Bronchial epithelial cell (primary cell): Measurements from ENCODE around the gene DERA. TPM values are rescaled to one million over a fixed set of nuclear protein-coding genes. Genes with fewer than 3 reads are reported as not detected.

Experiments used
- DNase-seq: peaks from one replicate; pipeline ENCODE4 v3.0.0-alpha.2; 2010; ENCODE audit warnings: low read depth
- FAIRE-seq: peaks from 2 replicates; lab custom pipeline; 2011; peaks lifted over from hg19 to GRCh38; lab: Jason Lieb, UNC
- H3K27me3 ChIP-seq: 2 replicates; pipeline ENCODE4 v1.5.1; 2011; ENCODE audit warnings: low read length; ENCODE audit not compliant: control insufficient read depth, insufficient read depth
- H3K36me3 ChIP-seq: 2 replicates; pipeline ENCODE4 v1.5.1; 2011; ENCODE audit warnings: low read length; ENCODE audit not compliant: control insufficient read depth, insufficient read depth
- H3K4me3 ChIP-seq: 2 replicates; pipeline ENCODE4 v1.5.1; 2011; ENCODE audit warnings: mild to moderate bottlenecking, low read depth, low read length, control low read depth
- total RNA-seq: library from RNA; depleted of rRNA; stranded (reverse); fragments of >200 nt; gene quantifications from 2 replicates; pipeline ENCODE4 v1.2.1, GENCODE V29; 2014
- TF ChIP-seq, protein P1 (sequence below): IDR thresholded peaks from 2 replicates; pipeline ENCODE4 v1.5.1; 2011; ENCODE audit warnings: mild to moderate bottlenecking, moderate library complexity, low read length, control low read depth, inconsistent platforms; ENCODE audit not compliant: insufficient read depth, severe bottlenecking

The DERA gene
- total RNA-seq, 1 donor from 2014 or later: 58.4 TPM

GRCh38 chr12:15932327-15932726, 21.2 kb downstream of the DERA start:
- DNase-seq (no peak), FAIRE-seq (no peak)
- Histone ChIP-seq H3K36me3 (no peaks in the 10 kb centered on the region), H3K27me3 (no peaks in the 10 kb centered on the region), H3K4me3 (no peak overlapping the region)
- TF ChIP-seq, protein P1, sequence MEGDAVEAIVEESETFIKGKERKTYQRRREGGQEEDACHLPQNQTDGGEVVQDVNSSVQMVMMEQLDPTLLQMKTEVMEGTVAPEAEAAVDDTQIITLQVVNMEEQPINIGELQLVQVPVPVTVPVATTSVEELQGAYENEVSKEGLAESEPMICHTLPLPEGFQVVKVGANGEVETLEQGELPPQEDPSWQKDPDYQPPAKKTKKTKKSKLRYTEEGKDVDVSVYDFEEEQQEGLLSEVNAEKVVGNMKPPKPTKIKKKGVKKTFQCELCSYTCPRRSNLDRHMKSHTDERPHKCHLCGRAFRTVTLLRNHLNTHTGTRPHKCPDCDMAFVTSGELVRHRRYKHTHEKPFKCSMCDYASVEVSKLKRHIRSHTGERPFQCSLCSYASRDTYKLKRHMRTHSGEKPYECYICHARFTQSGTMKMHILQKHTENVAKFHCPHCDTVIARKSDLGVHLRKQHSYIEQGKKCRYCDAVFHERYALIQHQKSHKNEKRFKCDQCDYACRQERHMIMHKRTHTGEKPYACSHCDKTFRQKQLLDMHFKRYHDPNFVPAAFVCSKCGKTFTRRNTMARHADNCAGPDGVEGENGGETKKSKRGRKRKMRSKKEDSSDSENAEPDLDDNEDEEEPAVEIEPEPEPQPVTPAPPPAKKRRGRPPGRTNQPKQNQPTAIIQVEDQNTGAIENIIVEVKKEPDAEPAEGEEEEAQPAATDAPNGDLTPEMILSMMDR: no peak

GRCh38 chr12:15932971-15933370, 21.8 kb downstream of the DERA start:
- no peak overlapping the region for H3K4me3 ChIP-seq
- TF ChIP-seq, protein P1: no peak
- FAIRE-seq (no peak), DNase-seq (no peak)
- H3K36me3 ChIP-seq: no peaks in the 10 kb centered on the region
- H3K27me3 ChIP-seq: no peaks in the 10 kb centered on the region

DNA sequence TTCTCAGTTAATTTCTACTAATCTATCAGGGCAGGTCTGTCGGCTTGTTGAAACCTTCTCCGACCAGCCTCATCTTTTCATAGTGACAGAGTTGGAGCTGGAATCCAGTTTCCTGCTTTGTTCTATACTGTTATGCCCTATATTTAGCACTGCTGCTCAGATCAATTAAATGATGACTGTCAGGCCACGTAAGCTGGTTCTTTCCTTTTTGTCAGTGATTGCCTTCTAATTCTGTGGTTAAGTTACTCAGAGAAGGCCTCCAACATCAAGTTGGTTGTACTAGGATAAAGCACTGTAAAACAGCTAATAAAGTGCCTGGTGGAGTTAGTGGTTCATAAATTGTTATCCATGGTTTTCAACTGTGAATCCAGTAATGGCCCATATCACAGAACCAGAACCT, 22.6 kb downstream of the DERA start:
- no peak for DNase-seq
- no peaks in the 10 kb centered on the region for H3K36me3 ChIP-seq
- H3K4me3 ChIP-seq: no peak overlapping the region
- no peak for FAIRE-seq
- H3K27me3 ChIP-seq: no peaks in the 10 kb centered on the region
- TF ChIP-seq, protein P1: no peak

DNA sequence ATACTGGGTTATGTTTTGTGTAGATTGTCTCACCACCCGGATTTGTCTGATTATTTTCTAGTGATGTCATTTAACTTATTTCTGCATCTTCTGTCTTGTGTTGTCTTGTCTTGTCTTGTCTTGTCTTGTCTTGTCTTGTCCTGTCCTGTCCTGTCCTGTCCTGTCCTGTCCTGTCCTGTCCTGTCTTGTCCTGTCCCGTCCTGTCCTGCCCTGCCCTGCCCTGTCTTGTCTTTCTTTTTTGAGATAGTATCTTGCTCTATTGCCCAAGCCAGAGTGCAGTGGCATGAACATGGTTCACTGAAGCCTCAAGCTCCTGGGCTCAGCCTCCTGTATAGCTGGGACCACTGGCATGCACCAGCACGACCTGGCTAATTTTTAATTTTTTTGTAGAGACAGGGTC, 25.6 kb downstream of the DERA start:
- H3K4me3 ChIP-seq: no peak overlapping the region
- no peaks in the 10 kb centered on the region for H3K36me3 ChIP-seq
- H3K27me3 ChIP-seq: no peaks in the 10 kb centered on the region
- DNase-seq: no peak
- no peak for FAIRE-seq
- TF ChIP-seq, protein P1: no peak

DNA sequence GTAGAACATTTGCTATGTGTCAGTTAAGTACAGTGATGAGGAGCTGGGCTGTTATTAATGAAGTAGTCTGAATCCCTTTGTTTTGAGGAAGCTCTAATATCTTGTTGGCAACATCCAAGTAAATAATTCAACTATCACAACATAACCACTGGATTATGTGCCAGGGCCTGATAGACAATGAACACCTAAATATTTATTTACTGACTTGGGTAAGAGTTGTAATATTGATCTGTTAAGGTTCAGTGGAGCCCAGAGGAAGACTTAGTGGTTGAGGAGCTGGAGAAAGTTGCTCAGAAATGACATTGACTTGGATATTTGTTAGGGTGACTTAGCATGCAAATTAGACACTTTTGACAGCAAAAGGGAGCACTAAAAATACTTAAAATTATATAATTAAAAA, 26.8 kb downstream of the DERA start:
- no peaks in the 10 kb centered on the region for H3K27me3 ChIP-seq
- DNase-seq (no peak), FAIRE-seq (no peak)
- TF ChIP-seq, protein P1: no peak
- H3K4me3 ChIP-seq: no peak overlapping the region
- no peaks in the 10 kb centered on the region for H3K36me3 ChIP-seq

DNA sequence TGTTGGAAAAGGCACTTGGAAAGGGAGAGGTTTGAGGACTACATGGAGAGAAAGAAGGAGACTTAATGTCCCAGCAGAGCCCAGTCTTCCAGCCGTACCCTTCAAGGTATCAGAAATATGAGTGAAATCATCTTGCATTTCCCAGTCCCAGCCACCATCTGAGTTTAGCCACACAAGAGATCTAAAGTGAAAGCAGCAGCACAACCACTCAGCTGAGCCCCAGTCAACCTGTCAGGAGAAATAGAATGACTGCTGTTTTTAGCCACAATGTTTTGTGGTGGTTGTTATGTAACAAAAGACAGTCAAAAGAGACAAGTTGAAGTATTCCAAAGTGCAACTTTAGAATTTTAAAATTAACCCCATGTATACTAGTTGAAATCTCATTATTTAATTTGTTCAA, 28.0 kb downstream of the DERA start:
- FAIRE-seq (no peak), DNase-seq (no peak)
- Histone ChIP-seq H3K4me3 (no peak overlapping the region), H3K27me3 (no peaks in the 10 kb centered on the region), H3K36me3 (no peaks in the 10 kb centered on the region)
- TF ChIP-seq, protein P1: no peak
